ENCODE measurements around the gene TLR4. TPM values are rescaled to one million over a fixed set of nuclear protein-coding genes. Genes with fewer than 3 reads are reported as not detected.

Gene TLR4
- 0.67 TPM for polyA plus RNA-seq (2013, experiment 1 of 4)
- 0.50 TPM for polyA plus RNA-seq (2013, experiment 2 of 4)
- polyA plus RNA-seq (2013, experiment 3 of 4) = 0.59 TPM
- 0.85 TPM for polyA plus RNA-seq (2013, experiment 4 of 4)

GRCh38 chr9:117704024-117704575 lies at the start of gene TLR4:
TSS of gene TLR4 (plus strand) at chr9:117704403. CDS start at chr9:117704473, 70 bp downstream.
- Histone ChIP-seq H3K27me3 (ENCODE audit: control insufficient read depth, insufficient read depth, low read length, poor library complexity, severe bottlenecking) (no peaks in the 10 kb centered on the region), H3K4me3 (ENCODE audit: insufficient read depth, low read depth, low read length) (no peak within 1 kb of the TSS), H3K4me1 (ENCODE audit: control insufficient read depth, insufficient read depth, low read length) (no peaks in the 10 kb centered on the region), H3K27ac (ENCODE audit: insufficient read depth, low read depth, low read length, poor library complexity, severe bottlenecking) (no peak within 1 kb of the TSS), H3K36me3 (ENCODE audit: control insufficient read depth, insufficient read depth, low read length) (no peaks in the 10 kb centered on the region), H3K9me3 (ENCODE audit: control insufficient read depth, low read length) (no peaks in the 10 kb centered on the region)
- 65 to 70% methylated on average over 12 to 13 of the region's 13 CpGs for WGBS, 2 experiments

GRCh38 chr9:117656002-117656401 lies 48.2 kb upstream of the TLR4 start:
- Histone ChIP-seq H3K27me3 (ENCODE audit: control insufficient read depth, insufficient read depth, low read length, poor library complexity, severe bottlenecking) (no peaks in the 10 kb centered on the region), H3K27ac (ENCODE audit: insufficient read depth, low read depth, low read length, poor library complexity, severe bottlenecking) (no peak overlapping the region), H3K4me3 (ENCODE audit: insufficient read depth, low read depth, low read length) (no peak overlapping the region), H3K4me1 (ENCODE audit: control insufficient read depth, insufficient read depth, low read length) (no peaks in the 10 kb centered on the region), H3K36me3 (ENCODE audit: control insufficient read depth, insufficient read depth, low read length) (no peaks in the 10 kb centered on the region), H3K9me3 (ENCODE audit: control insufficient read depth, low read length) (no peaks in the 10 kb centered on the region)
- WGBS, 2 experiments = 82 to 92% methylated on average over 2 of the region's 2 CpGs

GRCh38 chr9:117662651-117663050 lies 41.6 kb upstream of the TLR4 start:
- Histone ChIP-seq H3K9me3 (ENCODE audit: control insufficient read depth, low read length) (no peaks in the 10 kb centered on the region), H3K36me3 (ENCODE audit: control insufficient read depth, insufficient read depth, low read length) (no peaks in the 10 kb centered on the region), H3K27ac (ENCODE audit: insufficient read depth, low read depth, low read length, poor library complexity, severe bottlenecking) (no peak overlapping the region), H3K27me3 (ENCODE audit: control insufficient read depth, insufficient read depth, low read length, poor library complexity, severe bottlenecking) (no peaks in the 10 kb centered on the region), H3K4me1 (ENCODE audit: control insufficient read depth, insufficient read depth, low read length) (no peaks in the 10 kb centered on the region), H3K4me3 (ENCODE audit: insufficient read depth, low read depth, low read length) (no peak overlapping the region)
- 92 to 97% methylated on average over 3 of the region's 3 CpGs for WGBS, 2 experiments

- no peaks in the 10 kb centered on the region for H3K27me3 ChIP-seq (ENCODE audit: control insufficient read depth, insufficient read depth, low read length, poor library complexity, severe bottlenecking)
- H3K27ac ChIP-seq (ENCODE audit: insufficient read depth, low read depth, low read length, poor library complexity, severe bottlenecking) = no peak overlapping the region
- 100% methylated on average over 1 of the region's 1 CpG; no CpG with 5 or more reads in 1 of the 2 experiments for WGBS, 2 experiments
- H3K9me3 ChIP-seq (ENCODE audit: control insufficient read depth, low read length) = no peaks in the 10 kb centered on the region
- no peaks in the 10 kb centered on the region for H3K36me3 ChIP-seq (ENCODE audit: control insufficient read depth, insufficient read depth, low read length)
- H3K4me1 ChIP-seq (ENCODE audit: control insufficient read depth, insufficient read depth, low read length) = no peaks in the 10 kb centered on the region
- H3K4me3 ChIP-seq (ENCODE audit: insufficient read depth, low read depth, low read length) = no peak overlapping the region
Measured at GRCh38 chr9:117664419-117664818, 39.8 kb upstream of the TLR4 start.

- no peaks in the 10 kb centered on the region for H3K9me3 ChIP-seq (ENCODE audit: control insufficient read depth, low read length)
- H3K27ac ChIP-seq (ENCODE audit: insufficient read depth, low read depth, low read length, poor library complexity, severe bottlenecking) = no peak overlapping the region
- 100% methylated on average over 1 of the region's 1 CpG for WGBS, 2 experiments
- no peak overlapping the region for H3K4me3 ChIP-seq (ENCODE audit: insufficient read depth, low read depth, low read length)
- H3K36me3 ChIP-seq (ENCODE audit: control insufficient read depth, insufficient read depth, low read length) = no peaks in the 10 kb centered on the region
- H3K4me1 ChIP-seq (ENCODE audit: control insufficient read depth, insufficient read depth, low read length) = no peaks in the 10 kb centered on the region
- no peaks in the 10 kb centered on the region for H3K27me3 ChIP-seq (ENCODE audit: control insufficient read depth, insufficient read depth, low read length, poor library complexity, severe bottlenecking)
Measured at GRCh38 chr9:117665601-117666385, 38.4 kb upstream of the TLR4 start.

- Histone ChIP-seq H3K9me3 (ENCODE audit: control insufficient read depth, low read length) (no peaks in the 10 kb centered on the region), H3K36me3 (ENCODE audit: control insufficient read depth, insufficient read depth, low read length) (no peaks in the 10 kb centered on the region), H3K4me1 (ENCODE audit: control insufficient read depth, insufficient read depth, low read length) (peaks cover 4% of the 10 kb centered on the region), H3K27ac (ENCODE audit: insufficient read depth, low read depth, low read length, poor library complexity, severe bottlenecking) (no peak overlapping the region), H3K27me3 (ENCODE audit: control insufficient read depth, insufficient read depth, low read length, poor library complexity, severe bottlenecking) (no peaks in the 10 kb centered on the region), H3K4me3 (ENCODE audit: insufficient read depth, low read depth, low read length) (no peak overlapping the region)
- 100% methylated on average over 1 of the region's 1 CpG; no CpG with 5 or more reads in 1 of the 2 experiments for WGBS, 2 experiments
Measured at GRCh38 chr9:117671468-117671867, 32.7 kb upstream of the TLR4 start.

- Histone ChIP-seq H3K27ac (ENCODE audit: insufficient read depth, low read depth, low read length, poor library complexity, severe bottlenecking) (no peak overlapping the region), H3K36me3 (ENCODE audit: control insufficient read depth, insufficient read depth, low read length) (no peaks in the 10 kb centered on the region), H3K4me1 (ENCODE audit: control insufficient read depth, insufficient read depth, low read length) (peaks cover 4% of the 10 kb centered on the region), H3K4me3 (ENCODE audit: insufficient read depth, low read depth, low read length) (no peak overlapping the region), H3K9me3 (ENCODE audit: control insufficient read depth, low read length) (no peaks in the 10 kb centered on the region), H3K27me3 (ENCODE audit: control insufficient read depth, insufficient read depth, low read length, poor library complexity, severe bottlenecking) (no peaks in the 10 kb centered on the region)
- 100% methylated on average over 1 of the region's 1 CpG; no CpG with 5 or more reads in 1 of the 2 experiments for WGBS, 2 experiments
Measured at GRCh38 chr9:117672369-117672768, 31.8 kb upstream of the TLR4 start.

GRCh38 chr9:117677572-117677971 lies 26.6 kb upstream of the TLR4 start:
- H3K27ac ChIP-seq (ENCODE audit: insufficient read depth, low read depth, low read length, poor library complexity, severe bottlenecking) = no peak overlapping the region
- H3K4me3 ChIP-seq (ENCODE audit: insufficient read depth, low read depth, low read length) = no peak overlapping the region
- no peaks in the 10 kb centered on the region for H3K9me3 ChIP-seq (ENCODE audit: control insufficient read depth, low read length)
- no peaks in the 10 kb centered on the region for H3K36me3 ChIP-seq (ENCODE audit: control insufficient read depth, insufficient read depth, low read length)
- no peaks in the 10 kb centered on the region for H3K27me3 ChIP-seq (ENCODE audit: control insufficient read depth, insufficient read depth, low read length, poor library complexity, severe bottlenecking)
- H3K4me1 ChIP-seq (ENCODE audit: control insufficient read depth, insufficient read depth, low read length) = peaks cover 4% of the 10 kb centered on the region

GRCh38 chr9:117678871-117679270 lies 25.3 kb upstream of the TLR4 start:
- no peak overlapping the region for H3K4me3 ChIP-seq (ENCODE audit: insufficient read depth, low read depth, low read length)

GRCh38 chr9:117679416-117679815 lies 24.8 kb upstream of the TLR4 start:
- Histone ChIP-seq H3K4me1 (ENCODE audit: control insufficient read depth, insufficient read depth, low read length) (no peaks in the 10 kb centered on the region), H3K4me3 (ENCODE audit: insufficient read depth, low read depth, low read length) (no peak overlapping the region)
- WGBS, 2 experiments = 86 to 98% methylated on average over 2 of the region's 2 CpGs

More at GRCh38 chr9:117678871-117679270, 25.3 kb upstream of the TLR4 start:
- H3K4me1 ChIP-seq (ENCODE audit: control insufficient read depth, insufficient read depth, low read length) = peaks cover under 1% of the 10 kb centered on the region
- no peak overlapping the region for H3K27ac ChIP-seq (ENCODE audit: insufficient read depth, low read depth, low read length, poor library complexity, severe bottlenecking)
- 33 to 63% methylated on average over 1 of the region's 1 CpG for WGBS, 2 experiments
- no peaks in the 10 kb centered on the region for H3K9me3 ChIP-seq (ENCODE audit: control insufficient read depth, low read length)
- H3K27me3 ChIP-seq (ENCODE audit: control insufficient read depth, insufficient read depth, low read length, poor library complexity, severe bottlenecking) = no peaks in the 10 kb centered on the region
- H3K36me3 ChIP-seq (ENCODE audit: control insufficient read depth, insufficient read depth, low read length) = no peaks in the 10 kb centered on the region

More at GRCh38 chr9:117679416-117679815, 24.8 kb upstream of the TLR4 start:
- no peak overlapping the region for H3K27ac ChIP-seq (ENCODE audit: insufficient read depth, low read depth, low read length, poor library complexity, severe bottlenecking)
- no peaks in the 10 kb centered on the region for H3K27me3 ChIP-seq (ENCODE audit: control insufficient read depth, insufficient read depth, low read length, poor library complexity, severe bottlenecking)
- H3K36me3 ChIP-seq (ENCODE audit: control insufficient read depth, insufficient read depth, low read length) = no peaks in the 10 kb centered on the region
- H3K9me3 ChIP-seq (ENCODE audit: control insufficient read depth, low read length) = no peaks in the 10 kb centered on the region

Measured in ectodermal cell (in vitro differentiated cells).